ENCODE results near the gene CEP85.
A peak's percentile ranks its signal among the peaks of the same experiment; 100 is the strongest.
"Not testable (repeated sequence)": the region's sequence is repeated elsewhere in the genome, so short reads cannot be mapped to it uniquely, and the experiment has no call there.

Gene CEP85

GRCh38 chr1:26292735-26293134 lies 58.7 kb downstream of the CEP85 start:
- not testable (repeated sequence) for DNase-seq

- no peak for DNase-seq
Measured at GRCh38 chr1:26293911-26294463, 60.0 kb downstream of the CEP85 start.

- DNase-seq = no peak
Measured at GRCh38 chr1:26295194-26296138, 61.5 kb downstream of the CEP85 start.

GRCh38 chr1:26296340-26297056 lies 62.5 kb downstream of the CEP85 start:
- DNase-seq = no peak

GRCh38 chr1:26297057-26297790 lies 63.2 kb downstream of the CEP85 start:
- DNase-seq = no peak

GRCh38 chr1:26297791-26298124 lies 63.8 kb downstream of the CEP85 start:
- no peak for DNase-seq

DNA sequence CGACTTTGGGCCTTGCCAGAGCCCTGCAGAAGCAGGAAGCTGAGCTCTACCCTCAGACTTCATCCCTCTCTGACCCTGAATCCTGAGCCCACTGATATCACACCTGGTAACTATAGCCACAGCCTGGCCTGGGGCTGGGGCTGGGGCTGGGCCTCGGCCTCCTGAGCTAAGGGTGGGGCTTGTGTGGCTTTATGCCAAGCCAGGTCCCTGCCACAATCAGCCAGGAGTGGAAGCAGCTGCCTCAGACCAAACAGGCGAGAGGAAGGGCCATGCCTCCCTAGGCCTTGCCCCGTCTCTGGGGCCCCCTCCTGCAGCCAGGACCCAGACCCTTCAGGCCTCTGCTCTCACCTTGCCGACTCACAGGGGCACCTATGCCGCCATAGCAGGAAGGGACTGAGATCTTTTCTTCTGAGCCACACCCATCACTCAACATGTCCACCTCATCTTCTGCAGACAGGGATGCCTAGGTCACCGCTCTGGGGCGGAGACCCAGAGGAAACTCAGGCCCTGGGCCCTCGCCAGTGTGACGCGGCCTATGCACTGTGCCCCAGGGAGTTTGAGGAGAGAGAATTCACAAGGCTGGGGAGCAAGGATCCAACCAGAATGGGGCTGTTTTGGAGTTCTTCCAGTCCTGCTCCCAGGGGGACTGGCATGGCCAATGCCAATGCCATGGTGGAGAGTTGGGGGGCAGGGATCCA lies 66.7 kb downstream of the CEP85 start:
- DNase-seq = no peak

- DNase-seq = no peak
Measured at GRCh38 chr1:26302733-26303405, 68.9 kb downstream of the CEP85 start.

DNA sequence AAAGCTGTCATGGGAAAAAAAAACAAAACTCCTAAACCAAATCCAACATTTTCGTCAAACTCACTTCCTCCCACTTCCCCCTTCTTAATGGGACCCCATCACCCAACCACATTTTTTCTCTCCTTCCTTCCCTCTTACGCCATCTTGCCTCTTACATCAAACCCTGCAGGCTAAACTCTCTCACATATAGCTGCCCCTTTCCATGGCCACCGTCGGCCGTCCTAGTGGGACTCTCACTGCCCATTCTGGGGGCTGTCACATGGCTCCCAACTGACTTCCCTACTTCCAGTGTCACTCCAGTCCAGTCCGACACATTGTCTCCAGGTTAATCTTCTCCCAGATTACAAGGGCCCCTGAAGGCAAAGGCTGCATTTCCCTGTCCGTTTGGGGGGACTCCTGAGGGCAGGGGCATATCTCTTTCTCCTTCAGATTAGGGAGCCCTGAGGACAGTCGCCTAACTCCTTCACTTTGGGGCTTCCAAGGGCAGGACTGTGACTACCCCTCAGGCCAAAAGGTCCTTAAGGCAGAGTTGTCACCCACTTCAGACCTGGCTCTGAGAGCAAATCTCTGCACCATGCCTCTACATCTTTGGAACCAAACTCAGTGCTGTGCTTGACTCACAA lies 71.8 kb downstream of the CEP85 start:
- no peak for DNase-seq

DNA sequence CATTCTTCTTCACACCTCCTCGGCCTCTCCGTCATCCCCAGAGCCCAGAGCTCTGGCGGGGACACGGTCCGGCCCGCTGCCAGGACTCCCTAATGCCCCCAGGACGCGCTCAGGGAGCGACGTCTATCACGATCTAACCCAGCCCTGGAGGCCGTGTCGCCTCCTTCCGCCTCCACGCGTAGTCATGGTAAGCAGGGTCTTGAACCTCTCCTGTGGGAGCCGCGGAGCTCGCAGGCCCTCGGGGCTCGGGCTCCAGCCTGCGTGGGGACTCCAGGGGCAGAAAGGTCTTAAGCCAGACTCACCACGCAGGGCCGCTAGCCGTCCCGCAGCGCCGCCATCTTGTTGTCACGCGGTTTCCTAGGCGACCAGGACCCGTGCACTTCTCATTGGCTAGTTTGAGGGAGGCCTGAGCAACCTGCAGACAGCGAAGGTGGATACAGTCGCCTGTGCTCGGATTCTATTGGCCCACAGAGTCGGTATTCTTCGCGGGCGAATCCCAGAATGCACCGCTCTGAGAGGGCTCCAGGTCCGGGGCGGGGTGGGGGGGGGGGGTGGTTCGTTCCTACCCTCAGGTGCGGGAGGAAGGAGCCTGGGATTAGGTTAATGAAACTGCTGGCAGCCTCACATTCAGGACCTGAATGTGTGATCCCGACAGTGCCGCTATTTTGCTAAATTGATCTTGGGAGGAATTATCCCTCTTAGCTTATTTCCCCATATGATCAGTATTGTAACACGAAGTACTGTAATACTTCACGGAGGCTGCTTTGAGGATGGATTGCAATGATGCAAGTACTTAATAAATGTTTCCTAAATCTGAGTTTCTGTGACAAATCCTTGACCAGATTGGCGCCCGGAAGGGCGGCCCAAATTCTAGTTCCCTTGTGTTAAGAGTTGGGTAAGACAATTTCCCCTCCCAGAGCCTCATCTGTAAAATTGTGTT lies 72.6 kb downstream of the CEP85 start, which contains the start of gene UBXN11:
Gene UBXN11 (minus strand): TSS at position 347 of the 940 bp plus-strand sequence. CDS start 3,753 bp downstream, outside the sequence.
- DNase-seq = peak; percentile 95

- no peak for DNase-seq
Measured at GRCh38 chr1:26307363-26307781, 73.4 kb downstream of the CEP85 start.

- DNase-seq = peak; percentile 28
Measured at GRCh38 chr1:26307966-26308899, 74.2 kb downstream of the CEP85 start.

DNA sequence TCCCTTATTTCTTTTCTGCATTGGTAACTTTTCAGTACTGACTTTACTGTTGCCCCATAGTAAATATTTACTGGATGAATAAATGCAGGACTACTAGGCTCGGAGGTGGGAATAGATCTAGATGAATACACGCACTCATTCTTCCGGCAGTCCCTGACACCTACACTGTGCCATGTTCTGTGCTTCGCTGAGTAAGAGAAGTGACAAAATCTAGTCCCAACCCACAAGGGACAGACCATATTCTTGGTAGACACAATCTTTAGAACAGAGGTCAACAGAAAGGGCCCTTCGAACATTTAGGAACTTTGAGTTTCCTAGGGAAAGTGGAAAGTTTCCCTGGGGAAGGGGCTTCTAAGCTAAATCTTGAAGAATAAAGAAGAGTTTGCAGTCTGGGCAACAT lies 80.5 kb downstream of the CEP85 start:
- no peak for DNase-seq

DNA sequence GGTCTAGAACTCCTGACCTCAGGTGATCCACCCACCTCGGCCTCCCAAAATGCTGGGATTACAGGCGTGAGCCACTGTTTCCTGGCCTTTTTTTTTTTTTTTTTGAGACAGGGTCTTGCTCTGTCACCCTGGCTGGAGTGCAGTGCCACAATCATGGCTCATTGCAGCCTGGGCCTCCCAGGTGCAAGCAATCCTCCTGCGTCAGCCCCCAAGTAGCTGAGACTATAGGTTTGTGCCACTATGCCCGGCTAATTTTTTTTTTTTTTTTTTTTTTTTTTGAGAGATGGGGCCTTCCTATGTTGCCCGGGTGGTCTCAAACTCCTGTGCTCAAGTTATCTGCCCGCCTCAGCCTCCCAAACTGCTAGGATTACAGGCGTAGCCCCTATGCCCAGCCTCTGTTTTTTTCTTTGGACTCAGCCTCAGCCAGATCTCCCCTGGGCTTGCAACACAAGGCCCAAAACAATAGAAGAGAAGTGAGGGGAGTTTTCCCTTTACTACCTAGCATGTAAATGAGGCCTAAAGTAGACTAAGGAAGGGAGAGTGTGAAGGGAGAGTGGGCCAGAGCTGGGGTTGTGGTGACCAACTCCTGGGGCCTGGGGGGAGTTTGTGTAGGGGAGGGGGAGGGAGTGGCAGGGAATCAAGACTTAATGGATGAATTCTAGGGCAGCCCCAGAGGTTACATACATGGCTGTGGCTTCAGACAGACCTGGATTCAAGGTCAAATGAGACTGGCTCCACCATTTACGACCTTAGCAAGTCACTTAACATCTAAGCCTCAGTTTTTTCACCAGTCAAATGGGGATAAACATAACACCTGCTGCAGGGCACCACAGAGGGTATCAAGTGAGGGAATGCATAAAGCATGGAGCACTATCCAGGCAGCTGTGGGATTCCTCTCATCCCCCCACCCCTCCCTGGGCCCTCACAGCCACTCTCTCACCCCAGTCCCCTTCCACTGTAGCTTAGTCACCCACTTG lies 82.2 kb downstream of the CEP85 start:
- no peak for DNase-seq

- DNase-seq = no peak
Measured at GRCh38 chr1:26317146-26317545, 83.1 kb downstream of the CEP85 start.

GRCh38 chr1:26317612-26318337 lies 83.8 kb downstream of the CEP85 start, which contains the start of gene CD52:
Gene CD52, plus strand, starts transcription at chr1:26317958. Its CDS starts 60 bp downstream, at chr1:26318018.
- DNase-seq = peak; percentile 79
